ENCODE results near the gene PIK3C2G. TPM values are rescaled to one million over a fixed set of nuclear protein-coding genes. Genes with fewer than 3 reads are reported as not detected.

The PIK3C2G gene
- total and polyA plus RNA-seq, 10 of the 15 experiments (the other 5 are each of a cell fraction or from before 2014, with no cell fraction given): not detected

GRCh38 chr12:18436170-18436569, 174.9 kb downstream of the PIK3C2G start (continued):
- TF ChIP-seq RELB (IDR thresholded peaks at IDR 0.05; ENCODE audit: low read depth) (no peak), USF2 (IDR thresholded peaks at IDR 0.05; ENCODE audit: borderline replicate concordance, low read depth, low read length) (no peak), TBL1XR1 (IDR thresholded peaks at IDR 0.05; ENCODE audit: low read depth, low read length) (no peak), E2F8 (IDR thresholded peaks at IDR 0.05; ENCODE audit: low read depth, partially characterized antibody) (no peak), WRNIP1 (IDR thresholded peaks at IDR 0.05; ENCODE audit: borderline replicate concordance, low read depth, low read length) (no peak), YBX1 (IDR thresholded peaks at IDR 0.05) (no peak), BHLHE40 (IDR thresholded peaks at IDR 0.05; ENCODE audit: borderline replicate concordance in 1 of 2, low read depth in 2 of 2, low read length in 1 of 2) (no peak), RAD51 (IDR thresholded peaks at IDR 0.05) (no peak), STAT3 (IDR thresholded peaks at IDR 0.05; ENCODE audit: low read depth, low read length) (no peak), TCF7 (IDR thresholded peaks at IDR 0.05; ENCODE audit: borderline replicate concordance) (no peak), EZH2 (IDR thresholded peaks at IDR 0.05; ENCODE audit: borderline replicate concordance, control insufficient read depth, low read depth, low read length) (no peak)

Data from GM12878 (cell line).